GM19395 (cell line): Measurements from ENCODE around the gene CPVL.
"Not testable (repeated sequence)": the region's sequence is repeated elsewhere in the genome, so short reads cannot be mapped to it uniquely, and the experiment has no call there.

Experiments
- ATAC-seq: cut with Tn5 transposase; IDR thresholded peaks from one replicate; pipeline ENCODE4 v1.9.1; 2021; ENCODE audit warnings: mild to moderate bottlenecking, moderate library complexity; ENCODE audit not compliant: unreplicated experiment

Gene CPVL

GRCh38 chr7:29122081-29122480 is 24.3 kb downstream of the CPVL start:
- no peak for ATAC-seq

GRCh38 chr7:29120955-29121354 is 25.4 kb downstream of the CPVL start:
- no peak for ATAC-seq

- no peak for ATAC-seq
Observed at GRCh38 chr7:29119538-29119937, 26.8 kb downstream of the CPVL start.

GRCh38 chr7:29116361-29117200 is 29.8 kb downstream of the CPVL start:
- ATAC-seq = no peak

DNA sequence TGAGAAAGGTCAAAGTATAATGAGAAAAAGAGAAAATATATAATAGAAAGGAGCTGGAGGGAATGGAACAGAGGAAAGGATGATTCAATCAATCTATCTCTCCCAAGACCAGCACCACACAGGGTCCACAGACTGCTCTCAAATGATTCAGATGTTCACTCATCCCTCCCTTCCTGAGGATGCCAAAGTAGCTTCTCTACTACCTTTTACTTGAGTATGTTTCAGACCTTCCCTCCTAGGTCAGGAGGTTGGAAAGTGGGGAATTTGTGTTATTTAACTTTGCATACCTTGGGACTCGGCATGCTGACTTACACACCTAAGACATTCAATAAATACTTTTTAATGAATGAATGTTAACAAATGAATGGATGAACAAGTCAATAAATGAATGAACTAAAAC is 30.6 kb downstream of the CPVL start:
- no peak for ATAC-seq

DNA sequence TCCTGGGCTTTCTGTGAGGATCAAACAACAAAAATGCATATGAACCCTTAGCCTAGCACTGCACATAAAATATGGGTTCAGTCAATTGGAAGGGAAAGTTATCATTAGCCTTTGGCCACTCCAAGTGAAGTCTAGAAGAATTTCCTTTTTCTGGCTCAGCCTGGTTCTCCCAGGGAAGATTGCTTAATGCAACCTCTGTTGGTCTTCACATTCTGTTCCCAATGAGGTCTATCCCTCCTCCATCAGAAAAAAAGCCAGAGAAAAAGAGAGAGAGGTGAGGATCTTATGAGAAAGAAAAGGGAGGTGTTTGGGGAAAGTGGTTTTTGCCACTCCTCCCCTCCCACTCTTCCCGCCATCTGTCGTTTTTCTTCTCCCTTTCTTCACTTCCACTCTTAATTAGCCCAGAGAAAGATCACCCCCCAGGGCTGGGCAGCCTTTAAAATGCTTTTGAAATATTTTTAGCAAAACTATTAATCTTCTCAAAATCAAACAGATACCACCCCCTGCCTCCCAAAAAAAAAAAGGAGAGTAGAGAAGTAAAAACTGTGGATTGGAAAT is 31.1 kb downstream of the CPVL start:
- ATAC-seq = no peak

- ATAC-seq = not testable (repeated sequence)
Observed at GRCh38 chr7:29114266-29114665, 32.1 kb downstream of the CPVL start.

DNA sequence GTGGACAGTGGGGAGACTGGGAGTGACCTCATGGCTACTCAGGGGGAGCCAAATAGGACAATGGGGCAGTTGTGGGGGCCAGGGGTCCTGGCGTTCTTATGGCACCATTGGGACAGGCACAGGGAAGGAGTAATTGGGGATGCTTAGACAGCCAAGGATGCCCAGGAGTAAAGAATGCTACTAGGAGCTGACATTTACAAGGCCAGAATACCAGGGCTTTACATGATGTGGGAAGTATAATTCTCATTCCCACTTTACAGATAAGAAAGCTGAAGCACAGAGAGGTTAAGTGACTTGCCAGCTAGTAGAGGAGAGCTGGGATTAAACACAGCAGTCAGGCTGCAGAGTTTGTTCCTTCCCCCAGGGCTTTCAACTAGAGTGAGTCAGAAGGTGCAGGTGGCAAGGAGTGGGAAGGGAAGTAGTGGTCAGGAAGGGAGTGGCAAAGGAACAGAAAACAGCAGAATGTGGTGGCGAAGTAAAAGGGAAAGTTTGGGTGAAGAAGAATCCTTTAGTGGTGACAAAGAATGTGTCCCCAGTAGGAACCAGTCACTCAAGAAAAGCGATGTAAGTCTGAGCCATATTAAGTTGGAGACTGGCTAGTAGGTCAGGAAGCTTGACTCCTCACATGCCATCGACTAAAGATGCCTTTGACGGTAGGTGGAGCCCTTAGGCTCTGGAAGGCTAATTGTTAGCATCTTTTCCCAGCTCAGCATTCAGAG is 32.8 kb downstream of the CPVL start:
- ATAC-seq = no peak

- ATAC-seq = no peak
Observed at GRCh38 chr7:29112721-29113120, 33.6 kb downstream of the CPVL start.

DNA sequence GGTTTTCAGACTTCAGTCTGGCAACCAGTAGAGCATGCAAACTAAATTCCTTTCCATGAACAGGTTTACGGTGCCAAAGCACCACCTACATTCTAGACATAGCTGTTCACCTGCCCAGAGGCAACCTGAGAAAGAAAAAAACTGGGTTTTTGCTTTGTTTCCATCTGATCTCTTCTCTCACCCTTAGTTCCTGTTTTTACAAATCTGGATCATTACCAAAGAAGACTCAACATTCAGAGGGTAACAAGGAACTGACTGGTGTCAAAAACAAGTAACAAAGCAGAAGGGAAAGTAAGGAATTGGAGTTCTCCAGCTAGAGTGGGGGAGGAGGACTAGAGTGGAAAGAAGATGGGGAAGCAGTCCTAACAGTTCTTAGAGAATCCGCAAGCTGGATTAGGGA is 36.4 kb downstream of the CPVL start:
- ATAC-seq = no peak

DNA sequence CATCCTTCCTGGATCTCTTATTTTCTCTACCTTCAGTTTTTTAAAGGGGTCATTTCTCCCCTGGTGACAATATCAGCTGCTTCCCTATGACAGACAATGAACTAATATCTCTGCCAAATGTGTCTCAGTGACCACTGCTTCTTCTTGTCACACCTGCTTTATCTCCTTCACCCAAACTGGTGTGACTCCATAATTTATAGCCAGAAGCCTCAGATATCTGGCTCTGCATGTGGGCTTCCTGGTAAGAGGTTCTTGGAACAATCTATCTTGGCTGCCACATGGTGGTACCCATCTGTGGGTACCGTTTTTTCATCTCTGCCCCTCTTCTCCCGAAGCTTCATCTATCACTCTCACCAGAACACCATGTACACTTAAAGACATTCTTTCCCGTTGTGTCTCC is 37.0 kb downstream of the CPVL start:
- no peak for ATAC-seq

GRCh38 chr7:29107056-29107455 is 39.3 kb downstream of the CPVL start:
- ATAC-seq = no peak

DNA sequence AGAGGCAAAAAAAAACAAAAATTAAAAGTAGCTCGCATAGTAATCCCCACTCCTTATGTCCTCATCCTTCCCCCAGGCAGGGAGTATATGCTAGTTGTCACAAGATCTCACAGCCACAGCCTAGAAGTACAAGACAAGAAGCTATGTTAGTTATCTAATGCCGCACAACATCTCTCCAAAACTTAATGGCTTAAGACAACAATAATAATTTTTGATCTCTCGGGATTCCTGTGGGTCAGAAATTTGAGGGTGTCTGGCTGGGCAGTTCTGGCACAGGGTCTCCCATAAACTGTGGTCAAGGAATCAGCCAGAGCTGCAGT is 39.7 kb downstream of the CPVL start:
- ATAC-seq = no peak

DNA sequence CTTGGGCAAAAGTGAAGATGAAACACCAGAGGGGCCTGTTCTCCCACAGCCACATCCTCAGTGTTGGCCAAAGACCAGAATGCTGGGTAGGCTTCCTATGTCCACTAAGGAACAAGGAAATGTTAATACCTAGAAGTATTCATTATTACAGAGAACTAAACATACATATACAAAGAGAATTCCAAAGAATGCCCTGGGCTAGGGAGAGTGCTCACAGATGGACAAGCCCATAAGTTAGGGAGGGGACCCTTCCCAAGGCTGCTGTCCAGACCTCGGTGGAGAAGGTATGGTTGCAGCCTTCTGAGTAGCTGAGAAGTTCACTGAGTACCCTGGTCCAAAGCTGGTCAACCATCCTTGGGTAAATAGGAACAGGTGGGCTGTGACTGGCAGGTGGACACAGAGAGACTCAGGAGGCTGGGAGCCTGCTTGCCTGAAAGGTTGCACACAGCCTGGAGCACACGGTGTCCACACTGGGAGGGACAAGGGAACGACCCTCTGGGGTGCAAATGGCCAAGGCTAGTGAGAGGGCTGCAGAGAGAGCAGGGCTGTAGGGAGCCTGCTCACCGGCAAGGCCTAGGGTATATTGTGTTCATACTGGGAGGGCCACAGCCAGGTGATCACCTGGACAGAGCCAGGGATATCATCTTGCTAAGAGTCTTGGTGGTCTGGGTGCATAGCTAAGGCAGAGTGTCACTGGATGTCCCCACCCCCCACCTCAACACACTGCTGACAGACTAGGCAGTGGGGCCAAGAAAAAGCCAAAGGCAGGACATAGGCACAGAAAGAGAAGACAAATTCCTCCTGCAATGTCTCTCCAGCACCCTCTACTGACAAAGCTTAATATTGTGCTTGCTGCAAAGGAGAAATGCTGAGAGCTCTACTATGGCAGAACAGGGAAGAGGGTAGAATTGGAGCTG is 40.3 kb downstream of the CPVL start:
- peak; percentile 77 for ATAC-seq

DNA sequence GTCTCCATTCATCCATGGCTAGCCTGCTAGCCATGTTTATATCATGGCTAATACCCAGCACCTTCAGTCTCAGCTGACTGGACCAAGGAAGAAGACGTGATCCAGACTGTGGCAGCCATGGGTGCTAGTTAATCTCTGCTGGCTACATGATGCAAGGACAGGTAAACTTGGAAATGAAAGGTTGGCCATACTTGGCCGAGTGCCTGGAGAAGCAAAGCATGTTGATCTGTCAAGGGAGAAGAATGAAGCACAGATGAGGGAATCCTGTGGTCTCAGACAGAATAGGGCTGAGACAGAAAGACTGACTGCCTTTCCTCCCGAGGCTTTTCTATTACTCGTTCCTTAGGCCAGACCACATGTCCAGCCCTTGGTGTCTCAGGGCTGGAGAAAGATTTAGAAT is 41.1 kb downstream of the CPVL start:
- ATAC-seq = no peak

- ATAC-seq = no peak
Observed at GRCh38 chr7:29102558-29103151, 43.7 kb downstream of the CPVL start.

GRCh38 chr7:29100924-29101323 is 45.4 kb downstream of the CPVL start:
- no peak for ATAC-seq

DNA sequence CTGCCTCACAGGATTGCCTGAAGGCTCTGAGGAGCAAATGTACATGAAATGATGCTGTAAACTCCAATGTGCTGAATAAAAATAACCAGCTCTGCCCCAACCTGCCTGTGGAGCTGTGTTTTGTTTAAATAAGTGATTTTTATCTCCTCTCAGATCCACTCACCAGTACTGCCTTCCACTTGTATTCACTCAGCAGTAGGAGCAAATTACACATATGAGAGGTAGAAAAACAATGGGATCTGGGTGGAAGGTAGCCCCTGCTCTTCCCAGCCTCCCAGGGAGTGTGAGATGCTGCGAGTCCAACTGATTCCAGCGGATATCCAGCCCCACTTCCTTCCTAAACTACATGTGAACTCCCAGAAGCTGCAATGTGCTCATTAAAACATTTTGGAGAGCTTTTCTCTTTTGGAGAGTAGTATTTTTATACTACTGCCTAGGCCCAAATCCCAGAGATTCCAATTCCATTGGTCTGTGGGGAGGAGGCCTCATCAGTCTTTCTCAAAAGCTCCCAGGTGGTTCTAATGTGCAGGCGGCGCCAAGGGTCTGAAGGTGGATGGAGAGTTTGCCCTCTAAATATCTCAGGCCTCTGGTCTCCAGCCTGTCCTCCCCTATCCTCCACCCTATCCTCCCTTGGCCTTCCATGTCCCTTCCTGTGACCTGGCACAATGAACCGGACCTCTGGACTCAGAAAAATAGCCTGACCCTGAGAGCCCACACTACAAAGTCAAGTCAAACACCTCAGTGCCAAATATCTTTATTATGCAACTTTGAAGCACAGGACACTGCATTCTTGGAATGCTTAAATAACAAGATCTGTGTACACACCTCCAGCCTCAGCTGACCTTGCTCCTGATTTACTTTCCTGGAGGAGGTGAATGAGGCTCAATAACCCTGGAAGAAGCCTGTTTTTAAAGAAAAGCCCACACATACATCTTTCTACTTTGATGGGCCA is 46.2 kb downstream of the CPVL start:
- no peak for ATAC-seq

DNA sequence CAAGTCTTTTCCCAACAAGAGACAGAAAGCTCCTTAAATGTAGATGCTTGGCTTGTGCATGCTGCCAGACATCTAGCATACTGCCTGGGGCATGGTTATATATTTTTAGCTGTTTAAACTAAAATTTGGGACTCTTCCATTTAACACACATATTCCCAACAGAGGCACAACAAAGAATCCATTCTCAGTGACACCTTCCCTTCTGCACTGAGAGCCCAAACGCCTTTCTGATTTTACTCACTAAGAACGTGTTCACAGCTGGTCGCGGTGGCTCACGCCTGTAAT is 49.9 kb downstream of the CPVL start:
- ATAC-seq = no peak
